ENCODE data around the gene HFM1. TPM values are rescaled to one million over a fixed set of nuclear protein-coding genes. Genes with fewer than 3 reads are reported as not detected.

HFM1 gene
- total RNA-seq, 1 experiment from 2014 or later, result 0.39 TPM

GRCh38 chr1:91398291-91398690, 6.3 kb downstream of the HFM1 start:
- TF ChIP-seq REST (IDR thresholded peaks at IDR 0.05; ENCODE audit: insufficient read depth in 1 of 2, low read depth in 2 of 2, low read length in 1 of 2) (no peak), TCF7L2 (IDR thresholded peaks at IDR 0.05; ENCODE audit: low read depth, low read length) (no peak), POLR2AphosphoS5 (IDR thresholded peaks at IDR 0.05; ENCODE audit: low read depth, low read length) (no peak), CTCF (IDR thresholded peaks at IDR 0.05) (no peak), SIN3A (IDR thresholded peaks at IDR 0.05; ENCODE audit: borderline replicate concordance, insufficient read depth, low read depth, low read length) (no peak)
- in situ Hi-C loops (cut with HindIII; ENCODE audit: low pct_unique_long_range_greater_than_20kb, low sequenced_read_pairs) (no loop called here), intact Hi-C loops (cut with micrococcal nuclease; ENCODE audit: unreplicated experiment) (no loop called here)
- Histone ChIP-seq H3K4me3 (ENCODE audit: low read depth in 2 of 2, low read length in 2 of 2) (no peak overlapping the region), H3K36me3 (ENCODE audit: control insufficient read depth, insufficient read depth, low read length) (no peaks in the 10 kb centered on the region), H3K27me3 (ENCODE audit: control insufficient read depth, insufficient read depth, low read length) (peaks cover 8% of the 10 kb centered on the region), H3K9me3 (ENCODE audit: control insufficient read depth, insufficient read depth, low read depth, low read length) (no peaks in the 10 kb centered on the region), H3K4me1 (ENCODE audit: control insufficient read depth, insufficient read depth, low read length) (no peaks in the 10 kb centered on the region), H3K27ac (ENCODE audit: low read length) (no peak overlapping the region)
- POLR2A ChIA-PET, result no interaction called here
- no TSS peak for BruUV-seq (replicated peaks)
- CTCF ChIA-PET, result interaction anchor here (0.7 kb wide), 1 partner anchor 232 kb away, joined by 3 read pairs; no protein-coding TSS in a partner anchor
- no peak for ATAC-seq
- no peak for DNase-seq (ENCODE audit: low read depth, low spot score)

- POLR2A ChIA-PET, result no interaction called here
- CTCF ChIA-PET, result no interaction called here
- Histone ChIP-seq H3K36me3 (ENCODE audit: control insufficient read depth, insufficient read depth, low read length) (no peaks in the 10 kb centered on the region), H3K27me3 (ENCODE audit: control insufficient read depth, insufficient read depth, low read length) (peaks cover under 1% of the 10 kb centered on the region), H3K4me1 (ENCODE audit: control insufficient read depth, insufficient read depth, low read length) (no peaks in the 10 kb centered on the region), H3K27ac (ENCODE audit: low read length) (no peak overlapping the region), H3K9me3 (ENCODE audit: control insufficient read depth, insufficient read depth, low read depth, low read length) (no peaks in the 10 kb centered on the region), H3K4me3 (ENCODE audit: low read depth in 2 of 2, low read length in 2 of 2) (no peak overlapping the region)
- intact Hi-C loops (cut with micrococcal nuclease; ENCODE audit: unreplicated experiment), result no loop called here
- TF ChIP-seq CTCF (IDR thresholded peaks at IDR 0.05), result no peak
- no peak for TF ChIP-seq REST (IDR thresholded peaks at IDR 0.05; ENCODE audit: insufficient read depth in 1 of 2, low read depth in 2 of 2, low read length in 1 of 2)
- no peak for TF ChIP-seq SIN3A (IDR thresholded peaks at IDR 0.05; ENCODE audit: borderline replicate concordance, insufficient read depth, low read depth, low read length)
- no peak for TF ChIP-seq TCF7L2 (IDR thresholded peaks at IDR 0.05; ENCODE audit: low read depth, low read length)
- DNase-seq (ENCODE audit: low read depth, low spot score) (no peak), ATAC-seq (no peak)
- in situ Hi-C loops (cut with HindIII; ENCODE audit: low pct_unique_long_range_greater_than_20kb, low sequenced_read_pairs), result no loop called here
- BruUV-seq (replicated peaks), result no TSS peak
Observed at GRCh38 chr1:91397605-91398004, 7.0 kb downstream of the HFM1 start.
